K562 (cell line): ENCODE results near the gene CD47. TPM values are rescaled to one million over a fixed set of nuclear protein-coding genes. Genes with fewer than 3 reads are reported as not detected.

ENCODE experiments used
- ATAC-seq: fragments of 200-7000 bp; cut with Tn5 transposase; 3 replicates; pipeline ENCODE4 v1.9.1; 2020; ENCODE audit warnings: moderate library complexity
- BruUV-seq: library from RNA; stranded (reverse); fragments of 400-500 nt; replicated peaks from 2 replicates; lab custom pipeline; 2021; lab: Mats Ljungman, UMichigan
- CTCF ChIA-PET: fragments of 300-600 bp; formaldehyde crosslinking; extraction: SDS; loops from one replicate; lab custom pipeline; 2021; ENCODE audit warnings: low intra/inter-chr PET ratio; lab: Yijun Ruan, JAX
- POLR2A ChIA-PET: fragments of 300-600, 350-650 bp; sonication (Branson Sonifier 250); formaldehyde crosslinking; extraction: SDS; loops from one replicate; lab custom pipeline; 2021; ENCODE audit warnings: antibody characterized with exemption, inconsistent platforms; lab: Yijun Ruan, JAX
- DNase-seq, 4 experiments: peaks; one replicate each; pipeline versions ENCODE4 v3.0.0 to v3.0.0-alpha.2; 2011 to 2018; ENCODE audit warnings: low spot score in 3 of 4, mixed read lengths in 3 of 4; ENCODE audit errors: extremely low read depth in 1 of 4
- FAIRE-seq: peaks from 2 replicates; lab custom pipeline; 2011; peaks lifted over from hg19 to GRCh38; lab: Jason Lieb, UNC
- H2AFZ ChIP-seq: 2 replicates; pipeline ENCODE4 v1.6.0; 2011; ENCODE audit warnings: low read depth, low read length, control low read depth, inconsistent platforms
- H3K27ac ChIP-seq: fragments of 200-600 bp; 3 replicates; pipeline ENCODE4 v1.8.0; 2011; ENCODE audit warnings: low read depth, mild to moderate bottlenecking, control low read depth, inconsistent platforms, low read length, moderate library complexity, mixed read lengths; ENCODE audit errors: extremely low read depth
- H3K27me3 ChIP-seq, 2 experiments: fragments of 300-600 bp in 1 of 2; 2 replicates in 1 of 2; 3 replicates in 1 of 2; pipeline versions ENCODE4 v1.6.0 to v1.8.0; 2011; ENCODE audit warnings: inconsistent platforms in 2 of 2, low read length in 2 of 2, mild to moderate bottlenecking in 1 of 2, mixed read lengths in 1 of 2, moderate library complexity in 1 of 2; ENCODE audit not compliant: control insufficient read depth in 2 of 2, insufficient read depth in 2 of 2
- H3K36me3 ChIP-seq: fragments of 300-600 bp; 3 replicates; pipeline ENCODE4 v1.8.0; 2011; ENCODE audit warnings: mild to moderate bottlenecking, low read length, inconsistent platforms; ENCODE audit not compliant: control insufficient read depth, insufficient read depth
- H3K4me1 ChIP-seq, 2 experiments: fragments of 200-600 bp in 1 of 2; replicated peaks in 1 of 2; 2 replicates in 1 of 2; 3 replicates in 1 of 2; pipeline versions ENCODE4 v1.5.1 to v1.8.0; 2011; ENCODE audit warnings: inconsistent platforms in 2 of 2, low read length in 2 of 2, mild to moderate bottlenecking in 1 of 2, mixed read lengths in 1 of 2, moderate library complexity in 1 of 2; ENCODE audit not compliant: control insufficient read depth in 2 of 2, insufficient read depth in 2 of 2
- H3K4me2 ChIP-seq: 2 replicates; pipeline ENCODE4 v1.6.1; 2011; ENCODE audit warnings: low read length, control low read depth, inconsistent platforms, mixed read lengths; ENCODE audit not compliant: insufficient read depth
- H3K4me3 ChIP-seq: fragments of 200-600 bp; sonication (generic), shearing (Covaris generic); 2 replicates; pipeline ENCODE4 v1.5.1; 2016; ENCODE audit warnings: control low read depth, inconsistent platforms
- H3K79me2 ChIP-seq: fragments of 200-600 bp; 3 replicates; pipeline ENCODE4 v1.8.0; 2011; ENCODE audit warnings: low read length, inconsistent platforms; ENCODE audit not compliant: control insufficient read depth, insufficient read depth
- H3K9ac ChIP-seq, 2 experiments: 2 replicates each; pipeline versions ENCODE4 v1.6.0 to v1.6.1; 2011; ENCODE audit warnings: low read depth in 2 of 2, low read length in 2 of 2, control low read depth in 1 of 2, inconsistent platforms in 1 of 2, mild to moderate bottlenecking in 1 of 2, mixed read lengths in 1 of 2; ENCODE audit not compliant: insufficient read depth in 1 of 2
- H3K9me1 ChIP-seq: one replicate; pipeline ENCODE4 v1.6.0; 2011; ENCODE audit warnings: inconsistent platforms, mild to moderate bottlenecking, low read length, moderate library complexity; ENCODE audit not compliant: control insufficient read depth, insufficient read depth
- H3K9me3 ChIP-seq: replicated peaks from 2 replicates; pipeline ENCODE4 v1.5.1; 2011; ENCODE audit warnings: low read depth, low read length, inconsistent platforms; ENCODE audit not compliant: control insufficient read depth, insufficient read depth
- H4K20me1 ChIP-seq: replicated peaks from 2 replicates; pipeline ENCODE4 v1.6.1; 2011; ENCODE audit warnings: low read length, inconsistent platforms, mixed read lengths; ENCODE audit not compliant: control insufficient read depth, insufficient read depth
- CEBPB ChIP-seq: fragments of 450-650 bp; IDR thresholded peaks from 2 replicates; pipeline ENCODE4 v1.6.1; 2016; ENCODE audit warnings: missing genetic modification characterization, missing compliant biosample characterization
- CSDE1 ChIP-seq, 2 experiments: fragments of 450-650 bp; IDR thresholded peaks; 2 replicates each; pipeline ENCODE4 v1.6.1; 2016; ENCODE audit warnings: mild to moderate bottlenecking in 1 of 2
- CXXC5 ChIP-seq: fragments of 250-450 bp; sonication (Bioruptor Pico); IDR thresholded peaks from 2 replicates; pipeline ENCODE4 v1.8.0; 2022; ENCODE audit warnings: inconsistent platforms, mild to moderate bottlenecking, moderate library complexity
- ELF1 ChIP-seq: fragments of 200-800 bp; sonication (Bioruptor generic); IDR thresholded peaks from 2 replicates; pipeline ENCODE4 v1.6.1; 2016; ENCODE audit warnings: missing genetic modification characterization, missing compliant biosample characterization
- GABPB2 ChIP-seq: fragments of 250-450 bp; sonication (Bioruptor Pico); conservative IDR thresholded peaks from 2 replicates; pipeline ENCODE4 v1.5.1; 2021; ENCODE audit warnings: mild to moderate bottlenecking
- L3MBTL2 ChIP-seq: fragments of 450-650 bp; IDR thresholded peaks from 2 replicates; pipeline ENCODE4 v1.6.1; 2016; ENCODE audit warnings: mild to moderate bottlenecking, moderate library complexity
- MTA3 ChIP-seq: fragments of 450-650 bp; formaldehyde crosslinking; IDR thresholded peaks from 2 replicates; pipeline ENCODE4 v1.6.1; 2017; ENCODE audit warnings: mild to moderate bottlenecking, borderline replicate concordance
- PHF20 ChIP-seq: fragments of 450-650 bp; IDR thresholded peaks from 2 replicates; pipeline ENCODE4 v1.6.1; 2018; ENCODE audit not compliant: partially characterized antibody
- SMAD2 ChIP-seq: fragments of 150-350 bp; IDR thresholded peaks from 2 replicates; pipeline ENCODE4 v1.6.1; 2014; ENCODE audit warnings: low read depth, mild to moderate bottlenecking, low read length
- SRSF9 ChIP-seq: fragments of 200-400 bp; formaldehyde crosslinking; IDR thresholded peaks from 2 replicates; pipeline ENCODE4 v1.6.1; 2017; ENCODE audit warnings: low read depth, low read length, borderline replicate concordance
- TEAD4 ChIP-seq, 2 experiments: sonication (generic) in 1 of 2; formaldehyde crosslinking in 1 of 2; IDR thresholded peaks; 2 replicates each; pipeline versions ENCODE4 v1.6.1 to v1.8.0; 2012 to 2022; ENCODE audit warnings: borderline replicate concordance in 1 of 2, inconsistent platforms in 1 of 2, low read length in 1 of 2, mild to moderate bottlenecking in 1 of 2, missing genetic modification reagents in 1 of 2
- whole genome bisulfite sequencing: fragments of 100-300 bp; shearing (Covaris generic); methylation state at CpG from one replicate; pipeline ENCODE4 v1.1.6; 2016; ENCODE audit warnings: low coverage, mixed read lengths; ENCODE audit not compliant: insufficient coverage; ENCODE audit errors: missing lambda C conversion rate; 5-methylcytosine and 5-hydroxymethylcytosine counted together
- in situ Hi-C: fragments of 300-500 bp; cut with MboI; formaldehyde crosslinking; loops from 4 replicates; pipeline ENCODE4 v1.15.0; 2018; ENCODE audit warnings: inconsistent platforms, mixed read lengths
- intact Hi-C: fragments of 100-400 bp; cut with micrococcal nuclease; formaldehyde crosslinking; loops from 2 replicates; pipeline ENCODE4 v1.14.2; 2022
- polyA plus RNA-seq, 8 experiments: library from polyadenylated mRNA; depleted of rRNA in 4 of 8; stranded (reverse) in 5 of 8; unstranded in 3 of 8; fragments of >200 nt; fragmentation: Nextera tagmentation in 2 of 8; fragmentation: Illumina TruSeq in 1 of 8; extraction: Ambion mirVana in 2 of 8; extraction: Trizol in 1 of 8; gene quantifications; 2 replicates each; pipeline versions ENCODE4 v1.2.1 to v1.2.3, GENCODE V29; 2011 to 2014; ENCODE audit warnings: inconsistent platforms in 1 of 8, missing spikeins in 1 of 8
- total RNA-seq, 7 experiments: library from RNA; depleted of rRNA in 6 of 7; stranded (reverse); fragments of >200 nt in 6 of 7; fragmentation: Illumina TruSeq in 2 of 7; extraction: Trizol in 2 of 7; gene quantifications; 2 replicates each; pipeline versions ENCODE4 v1.2.1 to v1.2.3, GENCODE V29; 2011 to 2021; ENCODE audit warnings: low replicate concordance in 1 of 7
- TF ChIP-seq, protein P1 (sequence below), 3 experiments: fragments of 200-800 bp in 1 of 3; fragments of 250-450 bp in 1 of 3; fragments of 450-650 bp in 1 of 3; sonication (Bioruptor Pico) in 1 of 3; sonication (Bioruptor generic) in 1 of 3; formaldehyde crosslinking in 1 of 3; IDR thresholded peaks; 2 replicates each; pipeline versions ENCODE4 v1.6.1 to v1.8.0; 2016 to 2022; ENCODE audit warnings: mild to moderate bottlenecking in 2 of 3, missing genetic modification characterization in 2 of 3, missing compliant biosample characterization in 1 of 3, moderate library complexity in 1 of 3
- TF ChIP-seq, protein P2 (sequence below): fragments of 250-450 bp; sonication (Bioruptor Pico); IDR thresholded peaks from 2 replicates; pipeline ENCODE4 v1.8.0; 2021; ENCODE audit warnings: moderate library complexity, mild to moderate bottlenecking, inconsistent platforms
- TF ChIP-seq, protein P3 (sequence below): fragments of 450-650 bp; formaldehyde crosslinking; IDR thresholded peaks from 2 replicates; pipeline ENCODE4 v1.4.0; 2020; ENCODE audit warnings: mild to moderate bottlenecking, moderate library complexity

Gene CD47
- total and polyA plus RNA-seq, 9 of the 15 experiments (the other 6 are each of a cell fraction or from before 2014, with no cell fraction given): 10.2 to 62.6 (median 36.3) TPM

DNA sequence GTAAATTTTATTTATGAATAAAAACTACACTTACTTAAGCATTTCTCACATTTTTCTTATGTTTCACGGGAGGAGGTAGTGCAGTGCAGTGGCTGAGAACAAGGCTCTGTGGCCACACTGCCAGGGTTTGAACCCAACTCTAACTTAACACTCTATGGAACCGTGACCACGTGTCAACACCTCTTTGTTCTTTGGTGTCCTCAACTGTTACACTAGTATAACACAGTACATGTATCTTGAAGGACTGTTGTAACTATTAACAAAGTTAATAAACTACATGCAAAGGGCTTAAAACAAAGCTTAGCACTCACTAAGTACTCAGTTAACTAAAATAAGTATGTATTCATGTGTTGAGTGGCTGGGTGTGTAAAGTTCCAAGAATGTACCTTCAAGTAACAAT lies 19.5 kb downstream of the CD47 start:
- in situ Hi-C loops: no loop called here

More for the DNA sequence above, 19.5 kb downstream of the CD47 start:
- POLR2A ChIA-PET: no interaction called here
- Histone ChIP-seq H3K36me3 (peaks cover 17% of the 10 kb centered on the region; the same call in 2 of the 3 replicates), H3K4me3 (no peak overlapping the region), H4K20me1 (no peaks in the 10 kb centered on the region), H3K27ac (no peak overlapping the region), H3K79me2 (no peaks in the 10 kb centered on the region; the same call in 2 of the 3 replicates), H3K4me1 (no peaks in the 10 kb centered on the region), H3K9me1 (no peaks in the 10 kb centered on the region), H3K4me2 (no peak overlapping the region), H3K27me3 (no peaks in the 10 kb centered on the region), H3K9me3 (no peaks in the 10 kb centered on the region), H2AFZ (no peak overlapping the region), H3K9ac (no peak overlapping the region)
- intact Hi-C loops: no loop called here
- TF ChIP-seq L3MBTL2 (no peak), TEAD4 (IDR thresholded peaks at IDR 0.05; ENCODE audit: low read length) (no peak), TEAD4 (CRISPR knock-in tag; IDR thresholded peaks at IDR 0.05; ENCODE audit: borderline replicate concordance) (no peak), SMAD2 (no peak), ELF1 (tag) (no peak), PHF20 (no peak), MTA3 (no peak), CXXC5 (CRISPR knock-in tag) (no peak), GABPB2 (CRISPR knock-in tag) (no peak), CEBPB (no peak), CSDE1 (IDR thresholded peaks at IDR 0.05) (no peak), SRSF9 (no peak)
- TF ChIP-seq, protein P1, sequence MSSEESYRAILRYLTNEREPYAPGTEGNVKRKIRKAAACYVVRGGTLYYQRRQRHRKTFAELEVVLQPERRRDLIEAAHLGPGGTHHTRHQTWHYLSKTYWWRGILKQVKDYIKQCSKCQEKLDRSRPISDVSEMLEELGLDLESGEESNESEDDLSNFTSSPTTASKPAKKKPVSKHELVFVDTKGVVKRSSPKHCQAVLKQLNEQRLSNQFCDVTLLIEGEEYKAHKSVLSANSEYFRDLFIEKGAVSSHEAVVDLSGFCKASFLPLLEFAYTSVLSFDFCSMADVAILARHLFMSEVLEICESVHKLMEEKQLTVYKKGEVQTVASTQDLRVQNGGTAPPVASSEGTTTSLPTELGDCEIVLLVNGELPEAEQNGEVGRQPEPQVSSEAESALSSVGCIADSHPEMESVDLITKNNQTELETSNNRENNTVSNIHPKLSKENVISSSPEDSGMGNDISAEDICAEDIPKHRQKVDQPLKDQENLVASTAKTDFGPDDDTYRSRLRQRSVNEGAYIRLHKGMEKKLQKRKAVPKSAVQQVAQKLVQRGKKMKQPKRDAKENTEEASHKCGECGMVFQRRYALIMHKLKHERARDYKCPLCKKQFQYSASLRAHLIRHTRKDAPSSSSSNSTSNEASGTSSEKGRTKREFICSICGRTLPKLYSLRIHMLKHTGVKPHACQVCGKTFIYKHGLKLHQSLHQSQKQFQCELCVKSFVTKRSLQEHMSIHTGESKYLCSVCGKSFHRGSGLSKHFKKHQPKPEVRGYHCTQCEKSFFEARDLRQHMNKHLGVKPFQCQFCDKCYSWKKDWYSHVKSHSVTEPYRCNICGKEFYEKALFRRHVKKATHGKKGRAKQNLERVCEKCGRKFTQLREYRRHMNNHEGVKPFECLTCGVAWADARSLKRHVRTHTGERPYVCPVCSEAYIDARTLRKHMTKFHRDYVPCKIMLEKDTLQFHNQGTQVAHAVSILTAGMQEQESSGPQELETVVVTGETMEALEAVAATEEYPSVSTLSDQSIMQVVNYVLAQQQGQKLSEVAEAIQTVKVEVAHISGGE (CRISPR knock-in tag; IDR thresholded peaks at IDR 0.05): no peak
- TF ChIP-seq, protein P2, sequence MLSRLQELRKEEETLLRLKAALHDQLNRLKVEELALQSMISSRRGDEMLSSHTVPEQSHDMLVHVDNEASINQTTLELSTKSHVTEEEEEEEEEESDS: no peak
- TF ChIP-seq, protein P3, sequence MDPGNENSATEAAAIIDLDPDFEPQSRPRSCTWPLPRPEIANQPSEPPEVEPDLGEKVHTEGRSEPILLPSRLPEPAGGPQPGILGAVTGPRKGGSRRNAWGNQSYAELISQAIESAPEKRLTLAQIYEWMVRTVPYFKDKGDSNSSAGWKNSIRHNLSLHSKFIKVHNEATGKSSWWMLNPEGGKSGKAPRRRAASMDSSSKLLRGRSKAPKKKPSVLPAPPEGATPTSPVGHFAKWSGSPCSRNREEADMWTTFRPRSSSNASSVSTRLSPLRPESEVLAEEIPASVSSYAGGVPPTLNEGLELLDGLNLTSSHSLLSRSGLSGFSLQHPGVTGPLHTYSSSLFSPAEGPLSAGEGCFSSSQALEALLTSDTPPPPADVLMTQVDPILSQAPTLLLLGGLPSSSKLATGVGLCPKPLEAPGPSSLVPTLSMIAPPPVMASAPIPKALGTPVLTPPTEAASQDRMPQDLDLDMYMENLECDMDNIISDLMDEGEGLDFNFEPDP: no peak
- DNase-seq: no peak
- FAIRE-seq: no peak
- 82% methylated on average over 3 of the region's 3 CpGs for WGBS
- BruUV-seq: no TSS peak
- ATAC-seq: no peak
- CTCF ChIA-PET: no interaction called here
